Measurements from ENCODE around the gene CYTH3.

GRCh38 chr7:6316226-6316625 lies 43.8 kb upstream of the CYTH3 start:
- TF ChIP-seq REST (IDR thresholded peaks at IDR 0.05; ENCODE audit: low read depth) (no peak), EP300 (IDR thresholded peaks at IDR 0.05; ENCODE audit: borderline replicate concordance) (no peak), USF1 (IDR thresholded peaks at IDR 0.05) (no peak), TAF1 (IDR thresholded peaks at IDR 0.05; ENCODE audit: low read depth) (no peak), RAD21 (IDR thresholded peaks at IDR 0.05; ENCODE audit: low read depth) (no peak), CREB1 (IDR thresholded peaks at IDR 0.05; ENCODE audit: low read depth) (no peak), CEBPB (IDR thresholded peaks at IDR 0.05) (no peak), FOXM1 (IDR thresholded peaks at IDR 0.05; ENCODE audit: borderline replicate concordance, low read depth) (no peak), MAX (IDR thresholded peaks at IDR 0.05) (no peak), NFIC (IDR thresholded peaks at IDR 0.05) (no peak), ZBTB7A (IDR thresholded peaks at IDR 0.05; ENCODE audit: low read depth) (no peak), YY1 (IDR thresholded peaks at IDR 0.05; ENCODE audit: low read depth) (no peak), EGR1 (IDR thresholded peaks at IDR 0.05) (no peak), TEAD4 (IDR thresholded peaks at IDR 0.05) (no peak)

All from Ishikawa (cell line).